Measurements from ENCODE around the gene ZSCAN12.

The ZSCAN12 gene

DNA sequence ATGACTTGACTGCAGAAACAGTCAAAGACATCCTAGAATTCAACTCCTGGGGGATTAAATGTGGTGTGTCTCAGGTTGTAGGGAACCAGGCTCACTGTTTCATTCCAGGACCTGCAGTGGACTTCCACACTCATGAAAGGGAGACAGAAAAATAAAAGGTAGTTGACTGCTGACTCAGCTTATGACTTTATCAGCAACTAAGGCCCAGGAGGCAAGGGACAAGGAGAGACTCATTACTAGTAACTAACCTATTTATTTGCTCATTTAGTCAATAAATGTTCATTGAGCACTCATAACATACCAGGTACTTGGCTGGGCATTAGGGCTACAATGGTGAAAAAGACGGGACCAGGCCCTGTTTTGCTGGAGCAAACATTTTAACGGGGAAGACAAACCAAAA lies 66.5 kb downstream of the ZSCAN12 start:
- Mint-ChIP-seq H3K27ac (no peak overlapping the region), H3K4me3 (no peak overlapping the region)
- no peak for ATAC-seq

DNA sequence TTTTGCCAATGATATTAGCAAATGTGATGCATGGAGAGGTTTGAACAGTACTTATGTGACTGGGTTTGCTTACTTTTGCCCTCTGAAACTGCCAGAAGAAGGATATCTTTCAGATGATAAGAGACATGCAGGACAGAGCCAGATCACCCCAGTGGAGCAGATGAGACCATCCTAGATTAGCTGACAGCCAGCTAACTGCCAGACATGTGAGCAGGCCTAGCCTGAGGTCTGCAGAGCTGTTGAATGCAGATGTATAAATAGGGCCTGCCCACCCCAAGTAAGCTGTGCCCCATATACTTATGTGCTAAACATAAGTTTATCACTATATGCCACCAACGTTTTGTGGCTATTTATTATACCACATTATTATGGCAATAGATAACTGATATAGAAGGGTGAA lies 69.5 kb downstream of the ZSCAN12 start:
- Mint-ChIP-seq H3K4me3 (no peak overlapping the region), H3K9me3 (peaks cover 33 to 34% of the 10 kb centered on the region in 2 donors), H3K27me3 (no peaks in the 10 kb centered on the region), H3K4me1 (peaks cover 15% of the 10 kb centered on the region), H3K27ac (no peak overlapping the region)
- no peak for DNase-seq
- no peak for ATAC-seq

More for the DNA sequence above, 66.5 kb downstream of the ZSCAN12 start:
- no peak for DNase-seq
- peaks cover 17% of the 10 kb centered on the region for H3K4me1 Mint-ChIP-seq
- peaks cover 10 to 15% of the 10 kb centered on the region in 2 donors for H3K9me3 Mint-ChIP-seq
- H3K27me3 Mint-ChIP-seq: no peaks in the 10 kb centered on the region

Measured in stimulated activated naive CD8-positive, alpha-beta T cell treated with anti-CD3 and anti-CD28 coated beads, Interleukin-15, amount 100 ng/mL, for 72 hours (primary cell).